SK-N-SH treated with all-trans-retinoic acid at 6 μM for 48 hours (cell line): ENCODE measurements around the gene GSG1L.

Source experiments
- ATAC-seq: fragments of 200-7000 bp; cut with Tn5 transposase; 3 replicates; pipeline ENCODE4 v1.9.1; 2020; ENCODE audit warnings: mild to moderate bottlenecking, moderate library complexity
- ARNTL ChIP-seq: fragments of 450-650 bp; formaldehyde crosslinking; IDR thresholded peaks from 2 replicates; pipeline ENCODE4 v1.5.0; 2020; ENCODE audit warnings: low read depth, mild to moderate bottlenecking, moderate library complexity, borderline replicate concordance
- CSDC2 ChIP-seq: fragments of 250-450 bp; sonication (Bioruptor Pico); IDR thresholded peaks from 2 replicates; pipeline ENCODE4 v1.5.0; 2020; ENCODE audit warnings: mild to moderate bottlenecking, moderate library complexity
- ESRRG ChIP-seq: fragments of 250-450 bp; sonication (Bioruptor Pico); IDR thresholded peaks from 2 replicates; pipeline ENCODE4 v1.6.1; 2021; ENCODE audit warnings: mild to moderate bottlenecking
- GLIS3 ChIP-seq: fragments of 250-450 bp; sonication (Bioruptor Pico); IDR thresholded peaks from 2 replicates; pipeline ENCODE4 v1.5.0; 2020; ENCODE audit warnings: mild to moderate bottlenecking, moderate library complexity
- ISL1 ChIP-seq: fragments of 250-450 bp; sonication (Bioruptor Pico); IDR thresholded peaks from 2 replicates; pipeline ENCODE4 v2.1.2; 2022; ENCODE audit warnings: mild to moderate bottlenecking, moderate library complexity
- OSR1 ChIP-seq: fragments of 250-450 bp; sonication (Bioruptor Pico); IDR thresholded peaks from 2 replicates; pipeline ENCODE4 v1.8.0; 2022; ENCODE audit warnings: moderate library complexity, mild to moderate bottlenecking, inconsistent platforms
- PPARA ChIP-seq: fragments of 250-450 bp; sonication (Bioruptor Pico); IDR thresholded peaks from 2 replicates; pipeline ENCODE4 v1.5.0; 2020; ENCODE audit warnings: mild to moderate bottlenecking, borderline replicate concordance
- RARB ChIP-seq: fragments of 250-450 bp; sonication (Bioruptor Pico); IDR thresholded peaks from 2 replicates; pipeline ENCODE4 v1.8.0; 2021; ENCODE audit warnings: mild to moderate bottlenecking, moderate library complexity
- SNAI2 ChIP-seq: fragments of 250-450 bp; sonication (Bioruptor Pico); IDR thresholded peaks from 2 replicates; pipeline ENCODE4 v1.5.0; 2020; ENCODE audit warnings: mild to moderate bottlenecking, moderate library complexity
- TCF4 ChIP-seq: fragments of 250-450 bp; sonication (Bioruptor Pico); IDR thresholded peaks from 2 replicates; pipeline ENCODE4 v1.8.0; 2021; ENCODE audit warnings: mild to moderate bottlenecking, moderate library complexity, borderline replicate concordance
- TOX ChIP-seq: fragments of 250-450 bp; sonication (Bioruptor Pico); IDR thresholded peaks from 2 replicates; pipeline ENCODE4 v1.8.0; 2021; ENCODE audit warnings: mild to moderate bottlenecking, moderate library complexity, borderline replicate concordance
- ZC3H10 ChIP-seq: fragments of 250-450 bp; sonication (Bioruptor Pico); IDR thresholded peaks from 2 replicates; pipeline ENCODE4 v1.5.1; 2021; ENCODE audit warnings: mild to moderate bottlenecking, moderate library complexity
- ZFP3 ChIP-seq: fragments of 250-450 bp; sonication (Bioruptor Pico); IDR thresholded peaks from 2 replicates; pipeline ENCODE4 v1.5.0; 2020; ENCODE audit warnings: mild to moderate bottlenecking, moderate library complexity
- ZFP30 ChIP-seq: fragments of 450-650 bp; formaldehyde crosslinking; IDR thresholded peaks from 2 replicates; pipeline ENCODE4 v1.5.0; 2022; ENCODE audit warnings: mild to moderate bottlenecking, moderate library complexity
- ZNF70 ChIP-seq: fragments of 450-650 bp; formaldehyde crosslinking; IDR thresholded peaks from 2 replicates; pipeline ENCODE4 v1.5.0; 2020; ENCODE audit warnings: mild to moderate bottlenecking, moderate library complexity
- ZNF8 ChIP-seq: fragments of 450-650 bp; formaldehyde crosslinking; IDR thresholded peaks from 2 replicates; pipeline ENCODE4 v1.5.0; 2020; ENCODE audit warnings: mild to moderate bottlenecking, moderate library complexity
- TF ChIP-seq, protein P1 (sequence below): fragments of 250-450 bp; sonication (Bioruptor Pico); IDR thresholded peaks from 2 replicates; pipeline ENCODE4 v1.5.0; 2020; ENCODE audit warnings: mild to moderate bottlenecking, moderate library complexity
- TF ChIP-seq, protein P2 (sequence below): fragments of 250-450 bp; sonication (Bioruptor Pico); IDR thresholded peaks from 2 replicates; pipeline ENCODE4 v1.8.0; 2020; ENCODE audit warnings: mild to moderate bottlenecking, moderate library complexity, borderline replicate concordance
- TF ChIP-seq, protein P3 (sequence below): fragments of 250-450 bp; sonication (Bioruptor Pico); IDR thresholded peaks from 2 replicates; pipeline ENCODE4 v1.5.1; 2021; ENCODE audit warnings: mild to moderate bottlenecking, moderate library complexity
- TF ChIP-seq, protein P4 (sequence below): fragments of 250-450 bp; sonication (Bioruptor Pico); IDR thresholded peaks from 2 replicates; pipeline ENCODE4 v1.5.1; 2020; ENCODE audit warnings: low read depth, mild to moderate bottlenecking, moderate library complexity

GSG1L gene

DNA sequence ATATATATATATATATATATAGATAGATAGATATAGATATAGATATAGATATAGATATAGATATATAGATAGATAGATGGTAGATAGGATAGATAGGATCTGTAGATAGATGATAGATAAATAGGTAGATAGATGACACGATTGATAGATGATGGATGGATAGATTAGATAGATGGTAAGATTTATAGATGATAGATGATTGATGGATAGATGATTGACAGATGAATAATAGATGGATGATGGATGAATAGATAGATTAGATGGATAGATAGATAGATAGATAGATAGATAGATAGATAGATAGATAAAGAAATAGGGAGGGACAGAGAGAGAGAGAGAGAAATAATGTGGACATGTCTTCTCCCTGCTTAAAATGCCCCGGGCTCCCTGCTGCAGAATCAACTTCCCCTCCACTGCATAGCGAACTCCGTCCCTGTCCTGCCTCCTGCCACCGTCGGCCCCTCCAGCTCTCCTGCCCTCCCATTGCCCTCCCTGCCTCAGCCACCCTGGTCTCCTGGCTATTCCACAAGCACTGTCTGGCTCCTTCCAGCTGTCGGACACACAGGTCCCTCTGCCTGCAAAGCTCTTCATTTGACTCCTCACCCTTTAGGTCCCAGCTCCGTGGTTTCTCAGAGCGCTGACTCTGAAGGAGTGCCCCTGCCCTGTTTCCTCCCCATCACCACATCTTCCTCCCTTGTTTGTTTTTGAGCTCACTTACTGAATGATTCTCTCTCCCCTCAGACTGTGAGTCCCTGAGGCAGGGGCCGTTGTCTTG lies 259.6 kb downstream of the GSG1L start:
- no peak for TF ChIP-seq ESRRG
- no peak for TF ChIP-seq ZNF8 (CRISPR knock-in tag)
- TF ChIP-seq ZFP3 (CRISPR knock-in tag) = no peak
- no peak for TF ChIP-seq ZNF70 (CRISPR knock-in tag)
- TF ChIP-seq ARNTL (CRISPR knock-in tag) = no peak
- TF ChIP-seq PPARA (CRISPR knock-in tag) = no peak
- TF ChIP-seq CSDC2 = no peak
- no peak for TF ChIP-seq GLIS3 (CRISPR knock-in tag)
- no peak for TF ChIP-seq TCF4 (CRISPR knock-in tag)
- TF ChIP-seq, protein P1, sequence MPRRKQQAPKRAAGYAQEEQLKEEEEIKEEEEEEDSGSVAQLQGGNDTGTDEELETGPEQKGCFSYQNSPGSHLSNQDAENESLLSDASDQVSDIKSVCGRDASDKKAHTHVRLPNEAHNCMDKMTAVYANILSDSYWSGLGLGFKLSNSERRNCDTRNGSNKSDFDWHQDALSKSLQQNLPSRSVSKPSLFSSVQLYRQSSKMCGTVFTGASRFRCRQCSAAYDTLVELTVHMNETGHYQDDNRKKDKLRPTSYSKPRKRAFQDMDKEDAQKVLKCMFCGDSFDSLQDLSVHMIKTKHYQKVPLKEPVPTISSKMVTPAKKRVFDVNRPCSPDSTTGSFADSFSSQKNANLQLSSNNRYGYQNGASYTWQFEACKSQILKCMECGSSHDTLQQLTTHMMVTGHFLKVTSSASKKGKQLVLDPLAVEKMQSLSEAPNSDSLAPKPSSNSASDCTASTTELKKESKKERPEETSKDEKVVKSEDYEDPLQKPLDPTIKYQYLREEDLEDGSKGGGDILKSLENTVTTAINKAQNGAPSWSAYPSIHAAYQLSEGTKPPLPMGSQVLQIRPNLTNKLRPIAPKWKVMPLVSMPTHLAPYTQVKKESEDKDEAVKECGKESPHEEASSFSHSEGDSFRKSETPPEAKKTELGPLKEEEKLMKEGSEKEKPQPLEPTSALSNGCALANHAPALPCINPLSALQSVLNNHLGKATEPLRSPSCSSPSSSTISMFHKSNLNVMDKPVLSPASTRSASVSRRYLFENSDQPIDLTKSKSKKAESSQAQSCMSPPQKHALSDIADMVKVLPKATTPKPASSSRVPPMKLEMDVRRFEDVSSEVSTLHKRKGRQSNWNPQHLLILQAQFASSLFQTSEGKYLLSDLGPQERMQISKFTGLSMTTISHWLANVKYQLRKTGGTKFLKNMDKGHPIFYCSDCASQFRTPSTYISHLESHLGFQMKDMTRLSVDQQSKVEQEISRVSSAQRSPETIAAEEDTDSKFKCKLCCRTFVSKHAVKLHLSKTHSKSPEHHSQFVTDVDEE (CRISPR knock-in tag) = no peak
- no peak for TF ChIP-seq SNAI2
- TF ChIP-seq, protein P2, sequence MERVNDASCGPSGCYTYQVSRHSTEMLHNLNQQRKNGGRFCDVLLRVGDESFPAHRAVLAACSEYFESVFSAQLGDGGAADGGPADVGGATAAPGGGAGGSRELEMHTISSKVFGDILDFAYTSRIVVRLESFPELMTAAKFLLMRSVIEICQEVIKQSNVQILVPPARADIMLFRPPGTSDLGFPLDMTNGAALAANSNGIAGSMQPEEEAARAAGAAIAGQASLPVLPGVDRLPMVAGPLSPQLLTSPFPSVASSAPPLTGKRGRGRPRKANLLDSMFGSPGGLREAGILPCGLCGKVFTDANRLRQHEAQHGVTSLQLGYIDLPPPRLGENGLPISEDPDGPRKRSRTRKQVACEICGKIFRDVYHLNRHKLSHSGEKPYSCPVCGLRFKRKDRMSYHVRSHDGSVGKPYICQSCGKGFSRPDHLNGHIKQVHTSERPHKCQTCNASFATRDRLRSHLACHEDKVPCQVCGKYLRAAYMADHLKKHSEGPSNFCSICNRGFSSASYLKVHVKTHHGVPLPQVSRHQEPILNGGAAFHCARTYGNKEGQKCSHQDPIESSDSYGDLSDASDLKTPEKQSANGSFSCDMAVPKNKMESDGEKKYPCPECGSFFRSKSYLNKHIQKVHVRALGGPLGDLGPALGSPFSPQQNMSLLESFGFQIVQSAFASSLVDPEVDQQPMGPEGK (CRISPR knock-in tag) = no peak
- no peak for TF ChIP-seq ZC3H10 (CRISPR knock-in tag)
- no peak for TF ChIP-seq OSR1 (CRISPR knock-in tag)
- TF ChIP-seq TOX (CRISPR knock-in tag) = no peak
- TF ChIP-seq, protein P3, sequence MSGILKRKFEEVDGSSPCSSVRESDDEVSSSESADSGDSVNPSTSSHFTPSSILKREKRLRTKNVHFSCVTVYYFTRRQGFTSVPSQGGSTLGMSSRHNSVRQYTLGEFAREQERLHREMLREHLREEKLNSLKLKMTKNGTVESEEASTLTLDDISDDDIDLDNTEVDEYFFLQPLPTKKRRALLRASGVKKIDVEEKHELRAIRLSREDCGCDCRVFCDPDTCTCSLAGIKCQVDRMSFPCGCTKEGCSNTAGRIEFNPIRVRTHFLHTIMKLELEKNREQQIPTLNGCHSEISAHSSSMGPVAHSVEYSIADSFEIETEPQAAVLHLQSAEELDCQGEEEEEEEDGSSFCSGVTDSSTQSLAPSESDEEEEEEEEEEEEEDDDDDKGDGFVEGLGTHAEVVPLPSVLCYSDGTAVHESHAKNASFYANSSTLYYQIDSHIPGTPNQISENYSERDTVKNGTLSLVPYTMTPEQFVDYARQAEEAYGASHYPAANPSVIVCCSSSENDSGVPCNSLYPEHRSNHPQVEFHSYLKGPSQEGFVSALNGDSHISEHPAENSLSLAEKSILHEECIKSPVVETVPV = no peak
- TF ChIP-seq ZFP30 (CRISPR knock-in tag) = no peak
- TF ChIP-seq, protein P4, sequence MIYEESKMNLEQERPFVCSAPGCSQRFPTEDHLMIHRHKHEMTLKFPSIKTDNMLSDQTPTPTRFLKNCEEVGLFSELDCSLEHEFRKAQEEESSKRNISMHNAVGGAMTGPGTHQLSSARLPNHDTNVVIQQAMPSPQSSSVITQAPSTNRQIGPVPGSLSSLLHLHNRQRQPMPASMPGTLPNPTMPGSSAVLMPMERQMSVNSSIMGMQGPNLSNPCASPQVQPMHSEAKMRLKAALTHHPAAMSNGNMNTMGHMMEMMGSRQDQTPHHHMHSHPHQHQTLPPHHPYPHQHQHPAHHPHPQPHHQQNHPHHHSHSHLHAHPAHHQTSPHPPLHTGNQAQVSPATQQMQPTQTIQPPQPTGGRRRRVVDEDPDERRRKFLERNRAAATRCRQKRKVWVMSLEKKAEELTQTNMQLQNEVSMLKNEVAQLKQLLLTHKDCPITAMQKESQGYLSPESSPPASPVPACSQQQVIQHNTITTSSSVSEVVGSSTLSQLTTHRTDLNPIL (CRISPR knock-in tag) = no peak
- no peak for ATAC-seq

DNA sequence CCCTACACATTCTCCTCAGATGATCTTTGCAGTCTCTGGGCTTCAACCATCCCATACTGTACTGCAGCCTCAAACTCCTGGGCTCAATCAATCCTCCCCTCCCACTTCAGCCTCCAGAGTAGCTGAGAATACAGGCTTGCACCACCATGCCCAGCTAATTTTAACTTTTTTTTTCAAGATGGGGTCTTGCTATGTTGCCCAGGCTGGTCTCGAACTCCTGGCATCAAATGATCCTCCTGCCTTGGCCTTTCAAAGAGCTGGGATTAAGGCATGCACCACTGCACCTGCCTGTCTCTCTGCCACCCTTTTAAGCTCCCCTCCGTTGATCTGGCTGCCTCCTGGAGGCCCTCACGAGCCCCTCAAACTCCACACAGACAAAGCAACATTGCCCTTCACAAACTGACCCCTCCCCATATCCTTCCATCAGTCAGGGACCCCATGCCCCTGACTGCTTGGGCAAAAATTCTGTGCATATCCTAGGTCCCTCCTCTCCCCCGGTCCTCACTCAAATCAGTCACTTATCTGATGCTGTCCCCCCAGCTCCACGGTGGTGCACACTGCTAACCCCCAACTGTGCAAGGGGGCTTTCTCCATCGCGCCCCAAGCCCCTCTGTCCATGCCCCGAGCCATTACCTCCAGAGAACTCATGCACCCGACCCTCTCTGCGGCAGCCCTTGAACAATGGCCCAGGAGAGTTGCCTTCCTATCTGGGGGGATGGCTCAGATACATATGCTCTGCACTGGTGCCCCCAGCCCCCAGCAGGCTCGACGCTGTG lies 260.7 kb downstream of the GSG1L start:
- TF ChIP-seq RARB (CRISPR knock-in tag) = no peak
- TF ChIP-seq ZC3H10 (CRISPR knock-in tag) = no peak
- TF ChIP-seq ZFP3 (CRISPR knock-in tag) = no peak
- no peak for TF ChIP-seq ZFP30 (CRISPR knock-in tag)
- TF ChIP-seq ISL1 (CRISPR knock-in tag) = no peak
- no peak for ATAC-seq

DNA sequence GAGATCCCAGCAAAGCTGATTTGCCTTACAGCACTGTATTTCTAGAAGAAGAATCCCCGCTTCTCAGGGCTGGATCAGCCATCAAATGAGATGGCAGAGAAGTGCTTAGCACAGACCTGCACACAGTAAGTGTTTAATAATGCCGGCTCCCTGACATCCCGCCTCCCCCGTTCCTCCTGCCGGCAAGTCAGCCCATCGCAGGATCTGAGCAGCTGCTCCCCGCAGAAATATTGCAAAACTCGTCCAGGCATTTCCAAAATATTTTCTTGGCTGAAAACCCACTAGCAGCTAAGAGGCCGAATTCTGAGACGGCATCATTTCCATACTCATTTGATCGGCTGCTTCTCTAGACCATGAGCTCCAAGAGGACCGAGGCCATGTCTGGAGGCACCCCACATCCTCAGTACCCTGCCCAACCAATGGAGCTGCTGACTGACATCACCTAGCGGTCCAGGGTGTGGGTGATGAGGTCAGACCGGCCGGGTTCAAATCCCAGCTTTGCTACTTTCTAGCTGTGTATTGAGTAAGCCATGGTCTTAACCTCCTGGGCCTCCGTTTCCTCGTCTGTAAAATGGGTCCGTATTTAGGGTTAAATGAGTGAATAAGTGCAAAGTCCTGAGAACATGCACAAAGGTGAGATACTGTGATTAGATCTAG lies 262.1 kb downstream of the GSG1L start:
- TF ChIP-seq, protein P2 (CRISPR knock-in tag) = no peak
- TF ChIP-seq GLIS3 (CRISPR knock-in tag) (no peak), SNAI2 (no peak)
- TF ChIP-seq, all 23 proteins: peak for 0
- no peak for ATAC-seq
